Measurements from ENCODE around the gene TLE1.

TLE1 gene

GRCh38 chr9:81649475-81650240 lies 39.7 kb downstream of the TLE1 start:
- no peak for TF ChIP-seq GATA3 (IDR thresholded peaks at IDR 0.05; ENCODE audit: low read depth, low read length)
- no peak for TF ChIP-seq GATA2 (IDR thresholded peaks at IDR 0.05; ENCODE audit: low read depth, low read length)

GRCh38 chr9:81648891-81649290 lies 40.5 kb downstream of the TLE1 start:
- TF ChIP-seq GATA3 (IDR thresholded peaks at IDR 0.05; ENCODE audit: low read depth, low read length) (no peak), GATA2 (IDR thresholded peaks at IDR 0.05; ENCODE audit: low read depth, low read length) (no peak)

- TF ChIP-seq GATA2 (IDR thresholded peaks at IDR 0.05; ENCODE audit: low read depth, low read length) = no peak
- TF ChIP-seq GATA3 (IDR thresholded peaks at IDR 0.05; ENCODE audit: low read depth, low read length) = no peak
These were observed 43.0 kb downstream of the TLE1 start for GRCh38 chr9:81646337-81646736.

GRCh38 chr9:81637276-81637675 lies 52.1 kb downstream of the TLE1 start:
- TF ChIP-seq GATA3 (IDR thresholded peaks at IDR 0.05; ENCODE audit: low read depth, low read length) (no peak), GATA2 (IDR thresholded peaks at IDR 0.05; ENCODE audit: low read depth, low read length) (no peak)

GRCh38 chr9:81636255-81636599 lies 53.1 kb downstream of the TLE1 start:
- TF ChIP-seq GATA2 (IDR thresholded peaks at IDR 0.05; ENCODE audit: low read depth, low read length) (no peak), GATA3 (IDR thresholded peaks at IDR 0.05; ENCODE audit: low read depth, low read length) (no peak)

- TF ChIP-seq GATA2 (IDR thresholded peaks at IDR 0.05; ENCODE audit: low read depth, low read length) = no peak
- no peak for TF ChIP-seq GATA3 (IDR thresholded peaks at IDR 0.05; ENCODE audit: low read depth, low read length)
These were observed 53.7 kb downstream of the TLE1 start for GRCh38 chr9:81635521-81636254.

GRCh38 chr9:81634915-81635516 lies 54.3 kb downstream of the TLE1 start:
- no peak for TF ChIP-seq GATA2 (IDR thresholded peaks at IDR 0.05; ENCODE audit: low read depth, low read length)
- no peak for TF ChIP-seq GATA3 (IDR thresholded peaks at IDR 0.05; ENCODE audit: low read depth, low read length)

GRCh38 chr9:81633952-81634854 lies 55.1 kb downstream of the TLE1 start:
- no peak for TF ChIP-seq GATA2 (IDR thresholded peaks at IDR 0.05; ENCODE audit: low read depth, low read length)
- TF ChIP-seq GATA3 (IDR thresholded peaks at IDR 0.05; ENCODE audit: low read depth, low read length) = no peak

- TF ChIP-seq GATA3 (IDR thresholded peaks at IDR 0.05; ENCODE audit: low read depth, low read length) = no peak
- no peak for TF ChIP-seq GATA2 (IDR thresholded peaks at IDR 0.05; ENCODE audit: low read depth, low read length)
These were observed 56.7 kb downstream of the TLE1 start for GRCh38 chr9:81632599-81632998.

GRCh38 chr9:81631218-81631745 lies 58.1 kb downstream of the TLE1 start:
- TF ChIP-seq GATA3 (IDR thresholded peaks at IDR 0.05; ENCODE audit: low read depth, low read length) (no peak), GATA2 (IDR thresholded peaks at IDR 0.05; ENCODE audit: low read depth, low read length) (no peak)

GRCh38 chr9:81629440-81629839 lies 59.9 kb downstream of the TLE1 start:
- TF ChIP-seq GATA3 (IDR thresholded peaks at IDR 0.05; ENCODE audit: low read depth, low read length) (no peak), GATA2 (IDR thresholded peaks at IDR 0.05; ENCODE audit: low read depth, low read length) (no peak)

- TF ChIP-seq GATA2 (IDR thresholded peaks at IDR 0.05; ENCODE audit: low read depth, low read length) (no peak), GATA3 (IDR thresholded peaks at IDR 0.05; ENCODE audit: low read depth, low read length) (no peak)
These were observed 60.5 kb downstream of the TLE1 start for GRCh38 chr9:81628897-81629296.

GRCh38 chr9:81627481-81627880 lies 61.9 kb downstream of the TLE1 start:
- no peak for TF ChIP-seq GATA2 (IDR thresholded peaks at IDR 0.05; ENCODE audit: low read depth, low read length)
- no peak for TF ChIP-seq GATA3 (IDR thresholded peaks at IDR 0.05; ENCODE audit: low read depth, low read length)

Measured in SH-SY5Y (cell line).